HepG2 (cell line): ENCODE results near the gene SPATA13. TPM values are rescaled to one million over a fixed set of nuclear protein-coding genes. Genes with fewer than 3 reads are reported as not detected.

Experiments used
- ARID2 ChIP-seq: sonication (generic); formaldehyde crosslinking; IDR thresholded peaks from 2 replicates; pipeline ENCODE4 v1.8.1; 2022; ENCODE audit warnings: mild to moderate bottlenecking, missing genetic modification reagents, borderline replicate concordance
- ARID5B ChIP-seq: IDR thresholded peaks from 2 replicates; pipeline ENCODE4 v1.4.0; 2020; ENCODE audit warnings: mild to moderate bottlenecking, missing genetic modification reagents
- ATF7 ChIP-seq, 2 experiments: fragments of 450-650 bp in 1 of 2; sonication (generic) in 1 of 2; formaldehyde crosslinking in 1 of 2; IDR thresholded peaks; 2 replicates each; pipeline versions ENCODE4 v1.4.0 to v1.6.1; 2016 to 2020; ENCODE audit warnings: antibody characterized with exemption in 1 of 2, mild to moderate bottlenecking in 1 of 2, missing genetic modification reagents in 1 of 2
- CEBPB ChIP-seq: IDR thresholded peaks from 2 replicates; pipeline ENCODE4 v1.6.1; 2011; ENCODE audit warnings: low read depth, low read length, improper control_type of control experiment, borderline replicate concordance
- CENPX ChIP-seq: sonication (generic); formaldehyde crosslinking; IDR thresholded peaks from 2 replicates; pipeline ENCODE4 v1.9.0; 2021; ENCODE audit warnings: mild to moderate bottlenecking, missing genetic modification reagents, moderate library complexity
- JUND ChIP-seq: sonication (generic); formaldehyde crosslinking; IDR thresholded peaks from 2 replicates; pipeline ENCODE4 v1.8.0; 2022; ENCODE audit warnings: mild to moderate bottlenecking, missing genetic modification reagents
- KAT8 ChIP-seq: IDR thresholded peaks from 2 replicates; pipeline ENCODE4 v1.6.1; 2016; ENCODE audit warnings: missing genetic modification reagents, missing compliant biosample characterization
- MTA3 ChIP-seq: sonication (generic); formaldehyde crosslinking; IDR thresholded peaks from 2 replicates; pipeline ENCODE4 v1.4.0; 2020; ENCODE audit warnings: missing genetic modification reagents
- POGZ ChIP-seq: sonication (generic); formaldehyde crosslinking; IDR thresholded peaks from 2 replicates; pipeline ENCODE4 v1.4.0; 2020; ENCODE audit warnings: mild to moderate bottlenecking, missing genetic modification reagents
- RARG ChIP-seq: sonication (generic); formaldehyde crosslinking; IDR thresholded peaks from 2 replicates; pipeline ENCODE4 v1.4.0; 2020; ENCODE audit warnings: low read depth, mild to moderate bottlenecking, missing genetic modification reagents
- RELA ChIP-seq: sonication (generic); formaldehyde crosslinking; IDR thresholded peaks from 2 replicates; pipeline ENCODE4 v1.4.0; 2020; ENCODE audit warnings: missing genetic modification reagents
- THAP11 ChIP-seq: IDR thresholded peaks from 2 replicates; pipeline ENCODE4 v1.6.1; 2016; ENCODE audit warnings: missing biosample characterization, missing genetic modification reagents
- ZMYM3 ChIP-seq: sonication (generic); formaldehyde crosslinking; IDR thresholded peaks from 2 replicates; pipeline ENCODE4 v1.5.1; 2020; ENCODE audit warnings: mild to moderate bottlenecking, missing genetic modification reagents
- ZNF180 ChIP-seq: sonication (generic); formaldehyde crosslinking; IDR thresholded peaks from 2 replicates; pipeline ENCODE4 v1.4.0; 2020; ENCODE audit warnings: low read depth, missing genetic modification reagents, borderline replicate concordance
- ZNF33B ChIP-seq: sonication (generic); formaldehyde crosslinking; IDR thresholded peaks from 2 replicates; pipeline ENCODE4 v1.5.1; 2020; ENCODE audit warnings: mild to moderate bottlenecking, missing genetic modification reagents
- ZNF550 ChIP-seq: sonication (generic); formaldehyde crosslinking; IDR thresholded peaks from 2 replicates; pipeline ENCODE4 v1.4.0; 2020; ENCODE audit warnings: mild to moderate bottlenecking, missing genetic modification reagents, borderline replicate concordance
- ZNF563 ChIP-seq: sonication (generic); formaldehyde crosslinking; IDR thresholded peaks from 2 replicates; pipeline ENCODE4 v1.8.0; 2022; ENCODE audit warnings: mild to moderate bottlenecking, moderate library complexity, missing genetic modification reagents
- ZNF660 ChIP-seq: sonication (generic); formaldehyde crosslinking; IDR thresholded peaks from 2 replicates; pipeline ENCODE4 v1.5.1; 2020; ENCODE audit warnings: mild to moderate bottlenecking, low read depth, missing genetic modification reagents, borderline replicate concordance
- polyA plus RNA-seq, 8 experiments: library from polyadenylated mRNA; depleted of rRNA in 3 of 8; stranded (reverse) in 7 of 8; unstranded in 1 of 8; fragments of >200 nt; fragmentation: Illumina TruSeq in 4 of 8; extraction: Trizol in 4 of 8; gene quantifications; 2 replicates each; pipeline versions ENCODE4 v1.2.1 to v1.2.3, GENCODE V29; 2011 to 2016; ENCODE audit warnings: low read depth in 4 of 8, missing spikeins in 1 of 8, mixed read lengths in 1 of 8; ENCODE audit not compliant: insufficient read depth in 1 of 8
- total RNA-seq, 5 experiments: library from RNA; depleted of rRNA; stranded (reverse); fragments of >200 nt; fragmentation: Illumina TruSeq; extraction: Trizol; gene quantifications; 2 replicates each; pipeline ENCODE4 v1.2.3, GENCODE V29; 2016; ENCODE audit warnings: low read depth in 1 of 5
- TF ChIP-seq, protein P1 (sequence below): sonication (generic); formaldehyde crosslinking; IDR thresholded peaks from 2 replicates; pipeline ENCODE4 v1.4.0; 2020; ENCODE audit warnings: mild to moderate bottlenecking, missing genetic modification reagents
- TF ChIP-seq, protein P2 (sequence below): sonication (generic); formaldehyde crosslinking; conservative IDR thresholded peaks from 2 replicates; pipeline ENCODE4 v1.4.0; 2020; ENCODE audit warnings: mild to moderate bottlenecking, missing genetic modification reagents, moderate library complexity
- TF ChIP-seq, protein P3 (sequence below): sonication (generic); formaldehyde crosslinking; IDR thresholded peaks from 2 replicates; pipeline ENCODE4 v1.8.0; 2022; ENCODE audit warnings: missing genetic modification reagents, mild to moderate bottlenecking, inconsistent platforms, borderline replicate concordance

Gene SPATA13
- total and polyA plus RNA-seq, 2 of the 13 experiments (the other 11 are each of a cell fraction or from before 2014, with no cell fraction given), result 11.3 to 14.2 TPM

- TF ChIP-seq ZNF660 (CRISPR knock-in tag) (no peak), JUND (peak; percentile 44; the same call in 1 of the 2 replicates), ARID2 (CRISPR knock-in tag) (no peak), POGZ (peak; percentile 82), RARG (CRISPR knock-in tag) (no peak), ARID5B (CRISPR knock-in tag) (peak; percentile 90), CEBPB (no peak), MTA3 (CRISPR knock-in tag) (no peak), CENPX (CRISPR knock-in tag) (no peak), ATF7 (IDR thresholded peaks at IDR 0.05) (no peak), ATF7 (CRISPR knock-in tag; IDR thresholded peaks at IDR 0.05) (no peak), ZMYM3 (CRISPR knock-in tag) (peak; percentile 81), ZNF33B (no peak), KAT8 (CRISPR knock-in tag) (no peak), ZNF563 (CRISPR knock-in tag) (no peak), ZNF550 (CRISPR knock-in tag) (no peak), RELA (CRISPR knock-in tag) (no peak), ZNF180 (CRISPR knock-in tag) (no peak), THAP11 (CRISPR knock-in tag) (peak; percentile 45)
- TF ChIP-seq, protein P1, sequence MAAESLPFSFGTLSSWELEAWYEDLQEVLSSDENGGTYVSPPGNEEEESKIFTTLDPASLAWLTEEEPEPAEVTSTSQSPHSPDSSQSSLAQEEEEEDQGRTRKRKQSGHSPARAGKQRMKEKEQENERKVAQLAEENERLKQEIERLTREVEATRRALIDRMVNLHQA, result no peak
- TF ChIP-seq, protein P2, sequence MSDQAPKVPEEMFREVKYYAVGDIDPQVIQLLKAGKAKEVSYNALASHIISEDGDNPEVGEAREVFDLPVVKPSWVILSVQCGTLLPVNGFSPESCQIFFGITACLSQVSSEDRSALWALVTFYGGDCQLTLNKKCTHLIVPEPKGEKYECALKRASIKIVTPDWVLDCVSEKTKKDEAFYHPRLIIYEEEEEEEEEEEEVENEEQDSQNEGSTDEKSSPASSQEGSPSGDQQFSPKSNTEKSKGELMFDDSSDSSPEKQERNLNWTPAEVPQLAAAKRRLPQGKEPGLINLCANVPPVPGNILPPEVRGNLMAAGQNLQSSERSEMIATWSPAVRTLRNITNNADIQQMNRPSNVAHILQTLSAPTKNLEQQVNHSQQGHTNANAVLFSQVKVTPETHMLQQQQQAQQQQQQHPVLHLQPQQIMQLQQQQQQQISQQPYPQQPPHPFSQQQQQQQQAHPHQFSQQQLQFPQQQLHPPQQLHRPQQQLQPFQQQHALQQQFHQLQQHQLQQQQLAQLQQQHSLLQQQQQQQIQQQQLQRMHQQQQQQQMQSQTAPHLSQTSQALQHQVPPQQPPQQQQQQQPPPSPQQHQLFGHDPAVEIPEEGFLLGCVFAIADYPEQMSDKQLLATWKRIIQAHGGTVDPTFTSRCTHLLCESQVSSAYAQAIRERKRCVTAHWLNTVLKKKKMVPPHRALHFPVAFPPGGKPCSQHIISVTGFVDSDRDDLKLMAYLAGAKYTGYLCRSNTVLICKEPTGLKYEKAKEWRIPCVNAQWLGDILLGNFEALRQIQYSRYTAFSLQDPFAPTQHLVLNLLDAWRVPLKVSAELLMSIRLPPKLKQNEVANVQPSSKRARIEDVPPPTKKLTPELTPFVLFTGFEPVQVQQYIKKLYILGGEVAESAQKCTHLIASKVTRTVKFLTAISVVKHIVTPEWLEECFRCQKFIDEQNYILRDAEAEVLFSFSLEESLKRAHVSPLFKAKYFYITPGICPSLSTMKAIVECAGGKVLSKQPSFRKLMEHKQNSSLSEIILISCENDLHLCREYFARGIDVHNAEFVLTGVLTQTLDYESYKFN (CRISPR knock-in tag), result peak; percentile 74
- TF ChIP-seq, protein P3, sequence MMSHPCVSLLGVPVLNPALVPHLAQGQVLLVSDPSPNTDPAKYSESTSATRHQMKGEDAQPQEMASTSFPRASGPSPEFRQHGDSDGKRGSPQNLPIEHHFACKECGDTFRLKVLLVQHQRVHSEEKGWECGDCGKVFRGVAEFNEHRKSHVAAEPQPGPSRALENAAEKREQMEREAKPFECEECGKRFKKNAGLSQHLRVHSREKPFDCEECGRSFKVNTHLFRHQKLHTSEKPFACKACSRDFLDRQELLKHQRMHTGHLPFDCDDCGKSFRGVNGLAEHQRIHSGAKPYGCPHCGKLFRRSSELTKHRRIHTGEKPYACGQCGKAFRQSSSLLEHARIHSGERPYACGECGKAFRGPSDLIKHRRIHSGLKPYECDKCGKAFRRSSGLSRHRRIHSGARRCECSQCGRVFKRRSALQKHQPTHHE, result no peak
These were observed 111.3 kb downstream of the SPATA13 start (continued) for GRCh38 chr13:24271601-24272451.
